K562 (cell line): Measurements from ENCODE around the gene PCDHGA5. TPM values are rescaled to one million over a fixed set of nuclear protein-coding genes. Genes with fewer than 3 reads are reported as not detected.

Experiments
- ATAC-seq: fragments of 200-7000 bp; cut with Tn5 transposase; 3 replicates; pipeline ENCODE4 v1.9.1; 2020; ENCODE audit warnings: moderate library complexity
- BruUV-seq: library from RNA; stranded (reverse); fragments of 400-500 nt; replicated peaks from 2 replicates; lab custom pipeline; 2021; lab: Mats Ljungman, UMichigan
- CTCF ChIA-PET: fragments of 300-600 bp; formaldehyde crosslinking; extraction: SDS; loops from one replicate; lab custom pipeline; 2021; ENCODE audit warnings: low intra/inter-chr PET ratio; lab: Yijun Ruan, JAX
- POLR2A ChIA-PET: fragments of 300-600, 350-650 bp; sonication (Branson Sonifier 250); formaldehyde crosslinking; extraction: SDS; loops from one replicate; lab custom pipeline; 2021; ENCODE audit warnings: antibody characterized with exemption, inconsistent platforms; lab: Yijun Ruan, JAX
- DNase-seq, 4 experiments: peaks; one replicate each; pipeline versions ENCODE4 v3.0.0 to v3.0.0-alpha.2; 2011 to 2018; ENCODE audit warnings: low spot score in 3 of 4, mixed read lengths in 3 of 4; ENCODE audit errors: extremely low read depth in 1 of 4
- FAIRE-seq: peaks from 2 replicates; lab custom pipeline; 2011; peaks lifted over from hg19 to GRCh38; lab: Jason Lieb, UNC
- H2AFZ ChIP-seq: 2 replicates; pipeline ENCODE4 v1.6.0; 2011; ENCODE audit warnings: low read depth, low read length, control low read depth, inconsistent platforms
- H3K27ac ChIP-seq: fragments of 200-600 bp; 3 replicates; pipeline ENCODE4 v1.8.0; 2011; ENCODE audit warnings: low read depth, mild to moderate bottlenecking, control low read depth, inconsistent platforms, low read length, moderate library complexity, mixed read lengths; ENCODE audit errors: extremely low read depth
- H3K27me3 ChIP-seq, 2 experiments: fragments of 300-600 bp in 1 of 2; 2 replicates in 1 of 2; 3 replicates in 1 of 2; pipeline versions ENCODE4 v1.6.0 to v1.8.0; 2011; ENCODE audit warnings: inconsistent platforms in 2 of 2, low read length in 2 of 2, mild to moderate bottlenecking in 1 of 2, mixed read lengths in 1 of 2, moderate library complexity in 1 of 2; ENCODE audit not compliant: control insufficient read depth in 2 of 2, insufficient read depth in 2 of 2
- H3K36me3 ChIP-seq: fragments of 300-600 bp; 3 replicates; pipeline ENCODE4 v1.8.0; 2011; ENCODE audit warnings: mild to moderate bottlenecking, low read length, inconsistent platforms; ENCODE audit not compliant: control insufficient read depth, insufficient read depth
- H3K4me1 ChIP-seq, 2 experiments: fragments of 200-600 bp in 1 of 2; replicated peaks in 1 of 2; 2 replicates in 1 of 2; 3 replicates in 1 of 2; pipeline versions ENCODE4 v1.5.1 to v1.8.0; 2011; ENCODE audit warnings: inconsistent platforms in 2 of 2, low read length in 2 of 2, mild to moderate bottlenecking in 1 of 2, mixed read lengths in 1 of 2, moderate library complexity in 1 of 2; ENCODE audit not compliant: control insufficient read depth in 2 of 2, insufficient read depth in 2 of 2
- H3K4me2 ChIP-seq: 2 replicates; pipeline ENCODE4 v1.6.1; 2011; ENCODE audit warnings: low read length, control low read depth, inconsistent platforms, mixed read lengths; ENCODE audit not compliant: insufficient read depth
- H3K4me3 ChIP-seq: fragments of 200-600 bp; sonication (generic), shearing (Covaris generic); 2 replicates; pipeline ENCODE4 v1.5.1; 2016; ENCODE audit warnings: control low read depth, inconsistent platforms
- H3K79me2 ChIP-seq: fragments of 200-600 bp; 3 replicates; pipeline ENCODE4 v1.8.0; 2011; ENCODE audit warnings: low read length, inconsistent platforms; ENCODE audit not compliant: control insufficient read depth, insufficient read depth
- H3K9ac ChIP-seq, 2 experiments: 2 replicates each; pipeline versions ENCODE4 v1.6.0 to v1.6.1; 2011; ENCODE audit warnings: low read depth in 2 of 2, low read length in 2 of 2, control low read depth in 1 of 2, inconsistent platforms in 1 of 2, mild to moderate bottlenecking in 1 of 2, mixed read lengths in 1 of 2; ENCODE audit not compliant: insufficient read depth in 1 of 2
- H3K9me1 ChIP-seq: one replicate; pipeline ENCODE4 v1.6.0; 2011; ENCODE audit warnings: inconsistent platforms, mild to moderate bottlenecking, low read length, moderate library complexity; ENCODE audit not compliant: control insufficient read depth, insufficient read depth
- H3K9me3 ChIP-seq: replicated peaks from 2 replicates; pipeline ENCODE4 v1.5.1; 2011; ENCODE audit warnings: low read depth, low read length, inconsistent platforms; ENCODE audit not compliant: control insufficient read depth, insufficient read depth
- H4K20me1 ChIP-seq: replicated peaks from 2 replicates; pipeline ENCODE4 v1.6.1; 2011; ENCODE audit warnings: low read length, inconsistent platforms, mixed read lengths; ENCODE audit not compliant: control insufficient read depth, insufficient read depth
- ADNP ChIP-seq: fragments of 200-800 bp; sonication (Bioruptor generic); IDR thresholded peaks from 2 replicates; pipeline ENCODE4 v1.6.1; 2016; ENCODE audit warnings: missing genetic modification characterization, missing compliant biosample characterization
- BACH1 ChIP-seq: fragments of 200-800 bp; sonication (Bioruptor generic); IDR thresholded peaks from 2 replicates; pipeline ENCODE4 v1.6.1; 2016; ENCODE audit warnings: missing genetic modification characterization, missing compliant biosample characterization
- NR2F6 ChIP-seq: fragments of 450-650 bp; formaldehyde crosslinking; IDR thresholded peaks from 2 replicates; pipeline ENCODE4 v1.4.0; 2020; ENCODE audit warnings: mild to moderate bottlenecking
- PTRF ChIP-seq: fragments of 450-650 bp; IDR thresholded peaks from 2 replicates; pipeline ENCODE4 v1.6.1; 2016; ENCODE audit warnings: mild to moderate bottlenecking, missing genetic modification characterization, missing compliant biosample characterization
- RAD21 ChIP-seq, 2 experiments: fragments of 250-450 bp in 1 of 2; fragments of 450-650 bp in 1 of 2; sonication (Bioruptor Pico) in 1 of 2; formaldehyde crosslinking in 1 of 2; IDR thresholded peaks in 1 of 2; conservative IDR thresholded peaks in 1 of 2; 2 replicates each; pipeline versions ENCODE4 v1.4.0 to v1.8.0; 2020 to 2022; ENCODE audit warnings: mild to moderate bottlenecking in 2 of 2, moderate library complexity in 1 of 2
- SETDB1 ChIP-seq: IDR thresholded peaks from one replicate; pipeline ENCODE4 v1.6.1; 2012; ENCODE audit warnings: low read length, control low read depth, inconsistent platforms
- TBL1XR1 ChIP-seq, 2 experiments: IDR thresholded peaks; 2 replicates each; pipeline ENCODE4 v1.6.1; 2012; ENCODE audit warnings: improper control_type of control experiment in 2 of 2, low read length in 2 of 2, mild to moderate bottlenecking in 1 of 2
- UBTF ChIP-seq, 2 experiments: IDR thresholded peaks; 2 replicates each; pipeline ENCODE4 v1.6.1; 2012; ENCODE audit warnings: improper control_type of control experiment in 2 of 2, low read depth in 2 of 2, low read length in 2 of 2, borderline replicate concordance in 1 of 2
- ZSCAN29 ChIP-seq: fragments of 450-650 bp; IDR thresholded peaks from 2 replicates; pipeline ENCODE4 v1.6.1; 2017
- WGBS: fragments of 100-300 bp; shearing (Covaris generic); methylation state at CpG from one replicate; pipeline ENCODE4 v1.1.6; 2016; ENCODE audit warnings: low coverage, mixed read lengths; ENCODE audit not compliant: insufficient coverage; ENCODE audit errors: missing lambda C conversion rate; 5-methylcytosine and 5-hydroxymethylcytosine counted together
- in situ Hi-C: fragments of 300-500 bp; cut with MboI; formaldehyde crosslinking; loops from 4 replicates; pipeline ENCODE4 v1.15.0; 2018; ENCODE audit warnings: inconsistent platforms, mixed read lengths
- intact Hi-C: fragments of 100-400 bp; cut with micrococcal nuclease; formaldehyde crosslinking; loops from 2 replicates; pipeline ENCODE4 v1.14.2; 2022
- polyA plus RNA-seq, 8 experiments: library from polyadenylated mRNA; depleted of rRNA in 4 of 8; stranded (reverse) in 5 of 8; unstranded in 3 of 8; fragments of >200 nt; fragmentation: Nextera tagmentation in 2 of 8; fragmentation: Illumina TruSeq in 1 of 8; extraction: Ambion mirVana in 2 of 8; extraction: Trizol in 1 of 8; gene quantifications; 2 replicates each; pipeline versions ENCODE4 v1.2.1 to v1.2.3, GENCODE V29; 2011 to 2014; ENCODE audit warnings: inconsistent platforms in 1 of 8, missing spikeins in 1 of 8
- total RNA-seq, 7 experiments: library from RNA; depleted of rRNA in 6 of 7; stranded (reverse); fragments of >200 nt in 6 of 7; fragmentation: Illumina TruSeq in 2 of 7; extraction: Trizol in 2 of 7; gene quantifications; 2 replicates each; pipeline versions ENCODE4 v1.2.1 to v1.2.3, GENCODE V29; 2011 to 2021; ENCODE audit warnings: low replicate concordance in 1 of 7
- TF ChIP-seq, protein P1 (sequence below): fragments of 450-650 bp; IDR thresholded peaks from 2 replicates; pipeline ENCODE4 v1.6.1; 2016; ENCODE audit warnings: mild to moderate bottlenecking
- TF ChIP-seq, protein P2 (sequence below): sonication (generic); formaldehyde crosslinking; IDR thresholded peaks from 2 replicates; pipeline ENCODE4 v1.8.0; 2022; ENCODE audit warnings: missing genetic modification reagents, mild to moderate bottlenecking, borderline replicate concordance

PCDHGA5 gene
- total and polyA plus RNA-seq, 9 of the 15 experiments (the other 6 are each of a cell fraction or from before 2014, with no cell fraction given), result 0.01 to 0.18 (median 0.12) TPM; not detected in 1

- no peak for TF ChIP-seq ADNP (tag)
- TF ChIP-seq, all 486 proteins: peak for 0
These were observed 47.6 kb downstream of the PCDHGA5 start (continued) for GRCh38 chr5:141411575-141411974.

DNA sequence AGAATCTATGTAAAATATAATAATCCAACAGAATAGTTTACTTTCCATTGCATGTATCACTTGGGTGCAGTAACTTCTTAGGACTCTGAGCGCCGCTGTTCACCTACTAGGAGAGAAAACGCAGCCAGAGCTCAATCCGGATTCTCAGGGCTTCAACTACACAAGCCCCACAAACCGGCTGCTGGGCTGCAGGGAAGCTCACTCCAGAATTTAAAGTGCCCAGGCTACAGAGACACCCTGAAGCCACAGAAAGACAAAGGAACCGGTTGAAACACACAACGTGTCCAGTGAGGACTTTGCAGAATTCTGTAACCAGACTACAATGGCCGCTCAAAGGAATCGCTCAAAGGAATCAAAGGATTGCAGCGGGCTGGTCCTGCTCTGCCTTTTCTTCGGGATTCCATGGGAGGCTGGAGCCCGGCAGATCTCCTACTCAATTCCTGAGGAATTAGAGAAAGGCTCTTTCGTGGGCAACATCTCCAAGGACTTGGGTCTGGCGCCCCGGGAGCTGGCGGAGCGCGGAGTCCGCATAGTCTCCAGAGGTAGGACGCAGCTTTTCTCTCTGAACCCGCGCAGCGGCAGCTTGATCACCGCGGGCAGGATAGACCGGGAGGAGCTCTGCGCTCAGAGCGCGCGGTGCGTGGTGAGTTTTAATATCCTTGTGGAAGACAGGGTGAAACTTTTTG lies 49.0 kb downstream of the PCDHGA5 start, which contains the start of gene PCDHGA10:
Gene PCDHGA10, plus strand, starts transcription at position 134 of the 686 bp plus-strand sequence. Its CDS starts 189 bp downstream, at position 323.
- H3K27me3 ChIP-seq, result peaks cover 7 to 33% of the 10 kb centered on the region in 2 experiments; a peak in 4 of 5 replicates
- FAIRE-seq (peak; percentile 70), ATAC-seq (peak; percentile 91), DNase-seq (peak; percentile 49 to 61 (median 54))
- peak within 1 kb of the TSS; percentile 59 for H3K4me2 ChIP-seq
- no peaks in the 10 kb centered on the region for H3K9me1 ChIP-seq
- CTCF ChIA-PET, result interaction anchor here (0.5 to 1.5 kb wide), 6 partner anchors 8 to 401 kb away, joined by 3 to 4 read pairs (median 3); partner anchors contain the start of genes PCDHGA11 and PCDHGA2
- peak within 1 kb of the TSS; percentile 21 for H3K4me3 ChIP-seq
- H2AFZ ChIP-seq, result peak within 1 kb of the TSS; percentile 69
- H4K20me1 ChIP-seq, result no peaks in the 10 kb centered on the region
- 17% methylated on average over 25 of the region's 31 CpGs for WGBS
- H3K79me2 ChIP-seq, result no peaks in the 10 kb centered on the region
- no peak within 1 kb of the TSS for H3K27ac ChIP-seq
- H3K9ac ChIP-seq, result peak within 1 kb of the TSS in 1 of 2 experiments; percentile 48; a peak in 2 of 4 replicates
- BruUV-seq, result no TSS peak
- intact Hi-C loops, result loop anchor here (5.0 kb wide), 1 partner anchor 109 kb away; no protein-coding TSS in a partner anchor
- POLR2A ChIA-PET, result interaction anchor here (0.8 to 1.9 kb wide), 3 partner anchors 9 to 263 kb away, joined by 4 to 7 read pairs (median 4); partner anchors contain the start of gene PCDHGA11
- H3K4me1 ChIP-seq, result peaks cover 0 to 27% of the 10 kb centered on the region in 2 experiments; a peak in 2 of 5 replicates
- H3K9me3 ChIP-seq, result no peaks in the 10 kb centered on the region; the same call in 1 of the 2 replicates
- in situ Hi-C loops, result no loop called here
- H3K36me3 ChIP-seq, result no peaks in the 10 kb centered on the region
- TF ChIP-seq UBTF (IDR thresholded peaks at IDR 0.05; ENCODE audit: borderline replicate concordance in 1 of 2, low read depth in 2 of 2, low read length in 2 of 2) (no peak), PTRF (no peak), BACH1 (tag) (no peak), NR2F6 (CRISPR knock-in tag) (no peak), ZSCAN29 (peak; percentile 95), TBL1XR1 (IDR thresholded peaks at IDR 0.05; ENCODE audit: low read length in 2 of 2) (no peak), SETDB1 (no peak), RAD21 (CRISPR knock-in tag; conservative IDR thresholded peaks at IDR 0.05 in 1 of 2, IDR thresholded peaks at IDR 0.05 in 1 of 2) (peak; percentile 34 to 66)
- TF ChIP-seq, protein P1, sequence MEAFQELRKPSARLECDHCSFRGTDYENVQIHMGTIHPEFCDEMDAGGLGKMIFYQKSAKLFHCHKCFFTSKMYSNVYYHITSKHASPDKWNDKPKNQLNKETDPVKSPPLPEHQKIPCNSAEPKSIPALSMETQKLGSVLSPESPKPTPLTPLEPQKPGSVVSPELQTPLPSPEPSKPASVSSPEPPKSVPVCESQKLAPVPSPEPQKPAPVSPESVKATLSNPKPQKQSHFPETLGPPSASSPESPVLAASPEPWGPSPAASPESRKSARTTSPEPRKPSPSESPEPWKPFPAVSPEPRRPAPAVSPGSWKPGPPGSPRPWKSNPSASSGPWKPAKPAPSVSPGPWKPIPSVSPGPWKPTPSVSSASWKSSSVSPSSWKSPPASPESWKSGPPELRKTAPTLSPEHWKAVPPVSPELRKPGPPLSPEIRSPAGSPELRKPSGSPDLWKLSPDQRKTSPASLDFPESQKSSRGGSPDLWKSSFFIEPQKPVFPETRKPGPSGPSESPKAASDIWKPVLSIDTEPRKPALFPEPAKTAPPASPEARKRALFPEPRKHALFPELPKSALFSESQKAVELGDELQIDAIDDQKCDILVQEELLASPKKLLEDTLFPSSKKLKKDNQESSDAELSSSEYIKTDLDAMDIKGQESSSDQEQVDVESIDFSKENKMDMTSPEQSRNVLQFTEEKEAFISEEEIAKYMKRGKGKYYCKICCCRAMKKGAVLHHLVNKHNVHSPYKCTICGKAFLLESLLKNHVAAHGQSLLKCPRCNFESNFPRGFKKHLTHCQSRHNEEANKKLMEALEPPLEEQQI, result no peak
- TF ChIP-seq, protein P2, sequence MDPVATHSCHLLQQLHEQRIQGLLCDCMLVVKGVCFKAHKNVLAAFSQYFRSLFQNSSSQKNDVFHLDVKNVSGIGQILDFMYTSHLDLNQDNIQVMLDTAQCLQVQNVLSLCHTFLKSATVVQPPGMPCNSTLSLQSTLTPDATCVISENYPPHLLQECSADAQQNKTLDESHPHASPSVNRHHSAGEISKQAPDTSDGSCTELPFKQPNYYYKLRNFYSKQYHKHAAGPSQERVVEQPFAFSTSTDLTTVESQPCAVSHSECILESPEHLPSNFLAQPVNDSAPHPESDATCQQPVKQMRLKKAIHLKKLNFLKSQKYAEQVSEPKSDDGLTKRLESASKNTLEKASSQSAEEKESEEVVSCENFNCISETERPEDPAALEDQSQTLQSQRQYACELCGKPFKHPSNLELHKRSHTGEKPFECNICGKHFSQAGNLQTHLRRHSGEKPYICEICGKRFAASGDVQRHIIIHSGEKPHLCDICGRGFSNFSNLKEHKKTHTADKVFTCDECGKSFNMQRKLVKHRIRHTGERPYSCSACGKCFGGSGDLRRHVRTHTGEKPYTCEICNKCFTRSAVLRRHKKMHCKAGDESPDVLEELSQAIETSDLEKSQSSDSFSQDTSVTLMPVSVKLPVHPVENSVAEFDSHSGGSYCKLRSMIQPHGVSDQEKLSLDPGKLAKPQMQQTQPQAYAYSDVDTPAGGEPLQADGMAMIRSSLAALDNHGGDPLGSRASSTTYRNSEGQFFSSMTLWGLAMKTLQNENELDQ (CRISPR knock-in tag), result no peak
